Kidney (tissue), 14 donors: ENCODE data around the gene CEP104. TPM values are rescaled to one million over a fixed set of nuclear protein-coding genes. Genes with fewer than 3 reads are reported as not detected.

Experiments used
- DNase-seq, 5 donors: peaks; one replicate each; pipeline ENCODE4 v3.0.0-alpha.2; 2013 to 2020
- FAIRE-seq: peaks from 2 replicates; lab custom pipeline; 2012; peaks lifted over from hg19 to GRCh38; lab: Jason Lieb, UNC
- H3K27ac ChIP-seq, 2 donors: one replicate each; pipeline ENCODE4 v1.7.0; 2013; ENCODE audit warnings: low read depth in 2 of 2, low read length in 2 of 2, inconsistent platforms in 1 of 2
- H3K27me3 ChIP-seq: one replicate; pipeline ENCODE4 v1.7.1; 2013; ENCODE audit warnings: low read length, inconsistent platforms; ENCODE audit not compliant: control insufficient read depth, insufficient read depth
- H3K36me3 ChIP-seq, 3 donors: one replicate each; pipeline versions ENCODE4 v1.7.0 to v1.7.1; 2013; ENCODE audit warnings: low read length in 3 of 3, control low read depth in 1 of 3, inconsistent platforms in 1 of 3; ENCODE audit not compliant: insufficient read depth in 3 of 3, control insufficient read depth in 2 of 3
- H3K4me1 ChIP-seq, 3 donors: one replicate each; pipeline versions ENCODE4 v1.7.0 to v1.7.1; 2013; ENCODE audit warnings: low read length in 3 of 3, inconsistent platforms in 1 of 3, low read depth in 1 of 3; ENCODE audit not compliant: control insufficient read depth in 2 of 3, insufficient read depth in 2 of 3
- H3K4me3 ChIP-seq, 3 donors: one replicate each; pipeline versions ENCODE4 v1.7.0 to v1.8.1; 2013; ENCODE audit warnings: low read length in 3 of 3, control low read depth in 1 of 3, inconsistent platforms in 1 of 3
- H3K9ac ChIP-seq, 3 donors: one replicate each; pipeline versions ENCODE4 v1.7.0 to v1.7.1; 2013; ENCODE audit warnings: low read length in 3 of 3, control low read depth in 1 of 3, inconsistent platforms in 1 of 3
- H3K9me3 ChIP-seq, 3 donors: one replicate each; pipeline versions ENCODE4 v1.7.0 to v1.7.1; 2013; ENCODE audit warnings: low read length in 3 of 3, control low read depth in 1 of 3, inconsistent platforms in 1 of 3; ENCODE audit not compliant: control insufficient read depth in 2 of 3, insufficient read depth in 1 of 3
- CTCF ChIP-seq: IDR thresholded peaks from 3 replicates; pipeline ENCODE4 v1.5.1; 2012; ENCODE audit warnings: mild to moderate bottlenecking, moderate library complexity, borderline replicate concordance; ENCODE audit not compliant: insufficient read depth; ENCODE audit errors: extremely low read depth
- intact Hi-C: fragments of 100-400 bp; cut with DNase I; formaldehyde crosslinking; loops from one replicate; pipeline ENCODE4 v1.11.1; 2022
- polyA plus RNA-seq: library from polyadenylated mRNA; stranded (reverse); fragments of 350-450 nt; fragmentation: Illumina TruSeq; extraction: RNeasy Lipid Tissue Mini Kit (QIAGEN cat#74804); gene quantifications from one replicate; pipeline ENCODE4 v1.2.3, GENCODE V29; 2014; ENCODE audit warnings: low read depth, low replicate concordance; ENCODE audit not compliant: insufficient read depth
- total RNA-seq: library from RNA; stranded (reverse); fragmentation: NEBNext Ultra II Directional; extraction: Animal tissue kit (Norgen Biotek cat#: 25700); gene quantifications from one replicate; pipeline ENCODE4 v1.2.1, GENCODE V29; 2021
- donor health status: control.
- donor health status: control.
- donor health status: control.
- donor health status: control.
- donor health status: control.
- donor health status: DM: yes; HTN: yes; CAD: no.
- donor health status: Normal renal cell carcinoma (clear cell type).

The CEP104 gene
- total and polyA plus RNA-seq, 2 donors from 2014 or later = 11.1 to 51.2 TPM

- H3K4me1 ChIP-seq = peaks cover 0 to 26% (median 11%) of the 10 kb centered on the region in 3 donors
- no peaks in the 10 kb centered on the region for H3K27me3 ChIP-seq
- peak overlapping the region in 1 of 3 donors; percentile 20 for H3K4me3 ChIP-seq
- TF ChIP-seq CTCF = no peak
- intact Hi-C loops = no loop called here
- FAIRE-seq (no peak), DNase-seq (peak in 3 of 5 donors; percentile 32 to 62 (median 59))
- H3K9ac ChIP-seq = no peak overlapping the region
- no peaks in the 10 kb centered on the region for H3K9me3 ChIP-seq
- peak overlapping the region in 1 of 2 donors; percentile 46 for H3K27ac ChIP-seq
- H3K36me3 ChIP-seq = no peaks in the 10 kb centered on the region
These were observed 46.4 kb upstream of the CEP104 start for GRCh38 chr1:3903141-3904005.

DNA sequence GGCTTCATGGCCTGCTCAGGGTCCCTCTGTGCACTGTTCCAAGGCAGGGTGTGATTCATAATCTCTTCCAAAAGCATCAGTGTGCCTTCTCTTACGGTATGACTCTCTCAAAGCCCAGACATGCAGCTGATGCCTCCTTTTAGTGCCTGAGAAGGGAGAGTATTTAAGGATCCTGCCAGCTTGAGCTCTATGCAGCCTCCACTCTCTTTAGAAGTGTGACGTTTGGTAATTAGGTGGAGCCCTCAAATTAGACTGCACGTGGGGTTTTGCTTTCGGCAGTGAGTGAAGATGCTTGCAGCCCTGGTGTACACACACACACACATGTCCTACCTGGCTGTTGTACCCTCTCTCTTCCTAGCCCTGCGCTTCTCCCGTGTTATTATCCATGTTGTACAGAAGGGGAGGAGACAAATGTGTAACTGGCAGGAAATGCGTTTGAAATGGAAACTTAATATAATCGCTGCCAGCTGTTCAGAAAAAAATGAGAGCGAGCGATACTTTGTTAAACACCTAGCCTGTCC, 45.6 kb upstream of the CEP104 start:
- no peak for TF ChIP-seq CTCF
- peaks cover 0 to 26% (median 11%) of the 10 kb centered on the region in 3 donors for H3K4me1 ChIP-seq
- FAIRE-seq (no peak), DNase-seq (no peak)
- H3K27ac ChIP-seq = peak overlapping the region; percentile 5 to 46
- intact Hi-C loops = no loop called here
- peaks cover 0 to 5% (median 0%) of the 10 kb centered on the region in 3 donors for H3K9me3 ChIP-seq
- H3K9ac ChIP-seq = peak overlapping the region in 1 of 3 donors; percentile 8
- no peaks in the 10 kb centered on the region for H3K36me3 ChIP-seq
- no peaks in the 10 kb centered on the region for H3K27me3 ChIP-seq
- peak overlapping the region in 2 of 3 donors; percentile 9 to 20 for H3K4me3 ChIP-seq

- H3K9ac ChIP-seq = no peak overlapping the region
- DNase-seq = peak in 2 of 5 donors; percentile 69 to 74
- FAIRE-seq = no peak
- H3K4me3 ChIP-seq = no peak overlapping the region
- H3K4me1 ChIP-seq = peaks cover 0 to 26% (median 11%) of the 10 kb centered on the region in 3 donors
- intact Hi-C loops = no loop called here
- no peak for TF ChIP-seq CTCF
- H3K36me3 ChIP-seq = no peaks in the 10 kb centered on the region
- H3K27me3 ChIP-seq = no peaks in the 10 kb centered on the region
- peak overlapping the region in 1 of 2 donors; percentile 46 for H3K27ac ChIP-seq
- H3K9me3 ChIP-seq = peaks cover 0 to 5% (median 0%) of the 10 kb centered on the region in 3 donors
These were observed 45.1 kb upstream of the CEP104 start for GRCh38 chr1:3902111-3902511.
